Fibroblast of villous mesenchyme (primary cell): ENCODE measurements around the gene PCDHGC4. TPM values are rescaled to one million over a fixed set of nuclear protein-coding genes. Genes with fewer than 3 reads are reported as not detected.
A peak's percentile ranks its signal among the peaks of the same experiment; 100 is the strongest.

Experiments used
- DNase-seq: peaks from one replicate; pipeline ENCODE4 v3.0.0-alpha.2; 2010; ENCODE audit warnings: low read depth
- H3K4me3 ChIP-seq: 2 replicates; pipeline ENCODE4 v1.5.1; 2011; ENCODE audit warnings: low read depth, mild to moderate bottlenecking, low read length
- CTCF ChIP-seq: IDR thresholded peaks from 2 replicates; pipeline ENCODE4 v1.5.1; 2012; ENCODE audit warnings: low read depth, mild to moderate bottlenecking, low read length; ENCODE audit not compliant: insufficient read depth
- total RNA-seq: library from RNA; depleted of rRNA; stranded (reverse); fragments of >200 nt; gene quantifications from 2 replicates; pipeline ENCODE4 v1.2.3, GENCODE V29; 2012

Gene PCDHGC4
- total RNA-seq, 1 donor: 2.6 TPM

GRCh38 chr5:141475625-141476131, 9.2 kb upstream of the PCDHGC4 start, which contains the start of gene PCDHGC3:
Gene PCDHGC3, plus strand, starts transcription at chr5:141475966. Its CDS starts 151 bp downstream, at chr5:141476117.
- TF ChIP-seq CTCF: peak; percentile 38
- DNase-seq: peak; percentile 96
- H3K4me3 ChIP-seq: peak within 1 kb of the TSS; percentile 88

DNA sequence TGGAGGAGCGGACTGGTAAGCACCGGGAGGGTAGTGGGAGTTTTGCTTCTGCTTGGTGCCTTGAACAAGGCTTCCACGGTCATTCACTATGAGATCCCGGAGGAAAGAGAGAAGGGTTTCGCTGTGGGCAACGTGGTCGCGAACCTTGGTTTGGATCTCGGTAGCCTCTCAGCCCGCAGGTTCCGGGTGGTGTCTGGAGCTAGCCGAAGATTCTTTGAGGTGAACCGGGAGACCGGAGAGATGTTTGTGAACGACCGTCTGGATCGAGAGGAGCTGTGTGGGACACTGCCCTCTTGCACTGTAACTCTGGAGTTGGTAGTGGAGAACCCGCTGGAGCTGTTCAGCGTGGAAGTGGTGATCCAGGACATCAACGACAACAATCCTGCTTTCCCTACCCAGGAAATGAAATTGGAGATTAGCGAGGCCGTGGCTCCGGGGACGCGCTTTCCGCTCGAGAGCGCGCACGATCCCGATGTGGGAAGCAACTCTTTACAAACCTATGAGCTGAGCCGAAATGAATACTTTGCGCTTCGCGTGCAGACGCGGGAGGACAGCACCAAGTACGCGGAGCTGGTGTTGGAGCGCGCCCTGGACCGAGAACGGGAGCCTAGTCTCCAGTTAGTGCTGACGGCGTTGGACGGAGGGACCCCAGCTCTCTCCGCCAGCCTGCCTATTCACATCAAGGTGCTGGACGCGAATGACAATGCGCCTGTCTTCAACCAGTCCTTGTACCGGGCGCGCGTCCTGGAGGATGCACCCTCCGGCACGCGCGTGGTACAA, 8.5 kb upstream of the PCDHGC4 start:
- DNase-seq: peak; percentile 84
- H3K4me3 ChIP-seq: peak overlapping the region; percentile 88
- no peak for TF ChIP-seq CTCF

DNA sequence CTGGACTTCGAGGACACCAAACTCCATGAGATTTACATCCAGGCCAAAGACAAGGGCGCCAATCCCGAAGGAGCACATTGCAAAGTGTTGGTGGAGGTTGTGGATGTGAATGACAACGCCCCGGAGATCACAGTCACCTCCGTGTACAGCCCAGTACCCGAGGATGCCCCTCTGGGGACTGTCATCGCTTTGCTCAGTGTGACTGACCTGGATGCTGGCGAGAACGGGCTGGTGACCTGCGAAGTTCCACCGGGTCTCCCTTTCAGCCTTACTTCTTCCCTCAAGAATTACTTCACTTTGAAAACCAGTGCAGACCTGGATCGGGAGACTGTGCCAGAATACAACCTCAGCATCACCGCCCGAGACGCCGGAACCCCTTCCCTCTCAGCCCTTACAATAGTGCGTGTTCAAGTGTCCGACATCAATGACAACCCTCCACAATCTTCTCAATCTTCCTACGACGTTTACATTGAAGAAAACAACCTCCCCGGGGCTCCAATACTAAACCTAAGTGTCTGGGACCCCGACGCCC, 7.7 kb upstream of the PCDHGC4 start:
- TF ChIP-seq CTCF: no peak
- DNase-seq: no peak
- peak overlapping the region; percentile 88 for H3K4me3 ChIP-seq

DNA sequence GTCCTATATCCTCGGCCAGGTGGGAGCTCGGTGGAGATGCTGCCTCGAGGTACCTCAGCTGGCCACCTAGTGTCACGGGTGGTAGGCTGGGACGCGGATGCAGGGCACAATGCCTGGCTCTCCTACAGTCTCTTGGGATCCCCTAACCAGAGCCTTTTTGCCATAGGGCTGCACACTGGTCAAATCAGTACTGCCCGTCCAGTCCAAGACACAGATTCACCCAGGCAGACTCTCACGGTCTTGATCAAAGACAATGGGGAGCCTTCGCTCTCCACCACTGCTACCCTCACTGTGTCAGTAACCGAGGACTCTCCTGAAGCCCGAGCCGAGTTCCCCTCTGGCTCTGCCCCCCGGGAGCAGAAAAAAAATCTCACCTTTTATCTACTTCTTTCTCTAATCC, 7.0 kb upstream of the PCDHGC4 start:
- peak overlapping the region; percentile 88 for H3K4me3 ChIP-seq
- TF ChIP-seq CTCF: no peak
- no peak for DNase-seq

GRCh38 chr5:141478321-141478945, 6.4 kb upstream of the PCDHGC4 start:
- DNase-seq: no peak
- peak; percentile 14 for TF ChIP-seq CTCF

GRCh38 chr5:141479776-141480175, 5.1 kb upstream of the PCDHGC4 start:
- no peak overlapping the region for H3K4me3 ChIP-seq
- TF ChIP-seq CTCF: no peak
- no peak for DNase-seq

More at GRCh38 chr5:141478321-141478945, 6.4 kb upstream of the PCDHGC4 start:
- H3K4me3 ChIP-seq: peak overlapping the region; percentile 88
